B cell (primary cell): ENCODE results near the gene PLSCR3. TPM values are rescaled to one million over a fixed set of nuclear protein-coding genes. Genes with fewer than 3 reads are reported as not detected.

Experiments used
- ATAC-seq: fragments of 200-7000 bp; cut with Tn5 transposase; one replicate; pipeline ENCODE4 v1.10.0; 2021; ENCODE audit warnings: low read depth, mild to moderate bottlenecking, moderate number of reproducible peaks, moderate library complexity
- CTCF ChIA-PET: fragments of 350-600 bp; sonication (Branson Sonifier 250); formaldehyde crosslinking; loops from one replicate; lab custom pipeline; 2021; ENCODE audit warnings: antibody characterized with exemption, inconsistent platforms; lab: Charles Lee
- POLR2A ChIA-PET: fragments of 350-600 bp; sonication (Branson Sonifier 250); formaldehyde crosslinking; loops from one replicate; lab custom pipeline; 2021; ENCODE audit warnings: antibody characterized with exemption; lab: Charles Lee
- DNase-seq: peaks from one replicate; pipeline ENCODE4 v3.0.0; 2013
- H2AFZ ChIP-seq: 2 replicates; pipeline ENCODE4 v1.6.1; 2012; ENCODE audit warnings: mild to moderate bottlenecking, low read depth, low read length; ENCODE audit not compliant: insufficient read depth, poor library complexity, severe bottlenecking
- H3K27ac ChIP-seq, 2 donors: 1 replicate in 1 of 2; 2 replicates in 1 of 2; pipeline ENCODE4 v1.5.1; 2012 to 2013; ENCODE audit warnings: low read length in 2 of 2, mild to moderate bottlenecking in 2 of 2, moderate library complexity in 1 of 2
- H3K27me3 ChIP-seq, 4 experiments: fragments of 200-600 bp in 1 of 4; sonication (generic) in 1 of 4; replicated peaks in 1 of 4; 1 replicate in 2 of 4; 2 replicates in 2 of 4; pipeline versions ENCODE4 v1.6.1 to v1.7.0; 2013 to 2016; ENCODE audit warnings: low read length in 3 of 4, mild to moderate bottlenecking in 2 of 4, mixed read lengths in 1 of 4, moderate library complexity in 1 of 4; ENCODE audit not compliant: insufficient read depth in 4 of 4, control insufficient read depth in 3 of 4; ENCODE audit errors: control extremely low read depth in 1 of 4
- H3K36me3 ChIP-seq, 2 experiments: replicated peaks in 1 of 2; 1 replicate in 1 of 2; 2 replicates in 1 of 2; pipeline versions ENCODE4 v1.6.1 to v1.7.1; 2013; ENCODE audit warnings: low read length in 1 of 2; ENCODE audit not compliant: insufficient read depth in 2 of 2, control insufficient read depth in 1 of 2; ENCODE audit errors: control extremely low read depth in 1 of 2, extremely low read depth in 1 of 2
- H3K4me1 ChIP-seq, 2 donors: fragments of 200-600 bp in 1 of 2; sonication (generic) in 1 of 2; 1 replicate in 1 of 2; 2 replicates in 1 of 2; pipeline versions ENCODE4 v1.5.1 to v1.6.1; 2013 to 2017; ENCODE audit warnings: low read length in 2 of 2; ENCODE audit not compliant: control insufficient read depth in 2 of 2, insufficient read depth in 2 of 2
- H3K4me2 ChIP-seq: replicated peaks from 2 replicates; pipeline ENCODE3; 2012; ENCODE audit warnings: mild to moderate bottlenecking, low read depth, low read length; ENCODE audit not compliant: poor library complexity, severe bottlenecking
- H3K4me3 ChIP-seq, 5 experiments: fragments of 200-600 bp in 1 of 5; sonication (generic) in 1 of 5; 1 replicate in 3 of 5; 2 replicates in 2 of 5; pipeline versions ENCODE4 v1.5.1 to v1.7.0; 2011 to 2016; ENCODE audit warnings: low read length in 4 of 5, mild to moderate bottlenecking in 4 of 5, low read depth in 2 of 5, control low read depth in 1 of 5, moderate library complexity in 1 of 5; ENCODE audit not compliant: insufficient read depth in 1 of 5; ENCODE audit errors: control extremely low read depth in 1 of 5, extremely low read depth in 1 of 5
- H3K79me2 ChIP-seq: fragments of 200-600 bp; sonication (generic); one replicate; pipeline ENCODE4 v1.6.0; 2016; ENCODE audit warnings: low read length; ENCODE audit not compliant: control insufficient read depth, insufficient read depth
- H3K9ac ChIP-seq: fragments of 200-600 bp; sonication (generic); 2 replicates; pipeline ENCODE4 v1.6.1; 2017; ENCODE audit warnings: mild to moderate bottlenecking, low read length, moderate library complexity
- H3K9me3 ChIP-seq, 3 donors: one replicate each; pipeline versions ENCODE4 v1.6.1 to v1.7.1; 2013; ENCODE audit warnings: low read length in 2 of 3; ENCODE audit not compliant: control insufficient read depth in 2 of 3, insufficient read depth in 1 of 3; ENCODE audit errors: control extremely low read depth in 1 of 3
- H4K20me1 ChIP-seq: 2 replicates; pipeline ENCODE4 v1.6.0; 2012; ENCODE audit warnings: mild to moderate bottlenecking, low read length; ENCODE audit not compliant: insufficient read depth, control insufficient read depth, poor library complexity, severe bottlenecking
- H3K27ac Mint-ChIP-seq: one replicate; pipeline ENCODE4 v1.8.0; 2021; ENCODE audit warnings: mixed read lengths
- H3K27me3 Mint-ChIP-seq: one replicate; pipeline ENCODE4 v1.8.0; 2021; ENCODE audit warnings: mixed read lengths
- H3K4me1 Mint-ChIP-seq: one replicate; pipeline ENCODE4 v1.8.0; 2021; ENCODE audit warnings: mixed read lengths
- H3K4me3 Mint-ChIP-seq: one replicate; pipeline ENCODE4 v1.8.0; 2021; ENCODE audit warnings: mixed read lengths
- H3K9me3 Mint-ChIP-seq: one replicate; pipeline ENCODE4 v1.8.0; 2022; ENCODE audit warnings: mixed read lengths; ENCODE audit not compliant: insufficient read depth
- EZH2 ChIP-seq: IDR thresholded peaks from 2 replicates; pipeline ENCODE4 v1.6.1; 2012; ENCODE audit warnings: borderline replicate concordance, low read depth, mild to moderate bottlenecking, moderate library complexity, low read length; ENCODE audit not compliant: insufficient read depth, poor library complexity, severe bottlenecking
- WGBS: methylation state at CpG from one replicate; pipeline ENCODE4 v1.1.5; 2013; ENCODE audit warnings: missing lambda C conversion rate; ENCODE audit not compliant: insufficient coverage; 5-methylcytosine and 5-hydroxymethylcytosine counted together
- intact Hi-C: fragments of 100-400 bp; cut with micrococcal nuclease; formaldehyde crosslinking; loops from one replicate; pipeline ENCODE4 v1.10.0; 2022
- polyA plus RNA-seq: library from polyadenylated mRNA; depleted of rRNA; stranded (reverse); fragments of >200 nt; gene quantifications from 2 replicates; pipeline ENCODE4 v1.2.3, GENCODE V29; 2012
- total RNA-seq, 2 donors: library from RNA; stranded (reverse); fragments of 120-200 nt in 1 of 2; gene quantifications; 1 replicate in 1 of 2; 2 replicates in 1 of 2; pipeline versions ENCODE4 v1.2.3 to v1.2.4, GENCODE V29; 2013 to 2022
- TF ChIP-seq, protein P1 (sequence below): fragments of 200-600 bp; IDR thresholded peaks from one replicate; pipeline ENCODE4 v1.8.0; 2022; ENCODE audit warnings: antibody characterized with exemption, mild to moderate bottlenecking

PLSCR3 gene
- total and polyA plus RNA-seq, 2 donors (not counting 1 experiment from before 2014, with no cell fraction given): 31.6 to 122 TPM

DNA sequence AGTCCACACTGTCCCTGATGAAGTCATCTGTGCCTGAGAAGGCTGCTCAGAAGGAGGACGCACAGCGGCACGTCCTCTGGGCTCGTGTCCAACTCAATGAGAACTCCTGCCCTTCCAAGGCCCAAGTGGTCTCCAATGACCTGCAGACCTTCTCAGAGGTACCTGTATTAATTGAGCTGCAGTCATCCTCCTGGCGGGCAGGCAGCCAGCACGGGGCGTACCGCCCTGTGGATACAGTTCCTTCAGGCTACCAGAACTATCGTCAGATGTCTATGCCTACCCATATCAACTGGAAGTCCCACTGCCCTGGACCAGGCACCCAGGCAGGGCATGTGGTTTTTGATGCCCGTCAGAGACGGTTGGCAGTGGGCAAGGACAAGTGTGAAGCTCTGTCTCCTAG lies 38.0 kb upstream of the PLSCR3 start:
- ATAC-seq (no peak), DNase-seq (no peak)
- no peak overlapping the region for H3K4me3 ChIP-seq
- TF ChIP-seq, protein P1, sequence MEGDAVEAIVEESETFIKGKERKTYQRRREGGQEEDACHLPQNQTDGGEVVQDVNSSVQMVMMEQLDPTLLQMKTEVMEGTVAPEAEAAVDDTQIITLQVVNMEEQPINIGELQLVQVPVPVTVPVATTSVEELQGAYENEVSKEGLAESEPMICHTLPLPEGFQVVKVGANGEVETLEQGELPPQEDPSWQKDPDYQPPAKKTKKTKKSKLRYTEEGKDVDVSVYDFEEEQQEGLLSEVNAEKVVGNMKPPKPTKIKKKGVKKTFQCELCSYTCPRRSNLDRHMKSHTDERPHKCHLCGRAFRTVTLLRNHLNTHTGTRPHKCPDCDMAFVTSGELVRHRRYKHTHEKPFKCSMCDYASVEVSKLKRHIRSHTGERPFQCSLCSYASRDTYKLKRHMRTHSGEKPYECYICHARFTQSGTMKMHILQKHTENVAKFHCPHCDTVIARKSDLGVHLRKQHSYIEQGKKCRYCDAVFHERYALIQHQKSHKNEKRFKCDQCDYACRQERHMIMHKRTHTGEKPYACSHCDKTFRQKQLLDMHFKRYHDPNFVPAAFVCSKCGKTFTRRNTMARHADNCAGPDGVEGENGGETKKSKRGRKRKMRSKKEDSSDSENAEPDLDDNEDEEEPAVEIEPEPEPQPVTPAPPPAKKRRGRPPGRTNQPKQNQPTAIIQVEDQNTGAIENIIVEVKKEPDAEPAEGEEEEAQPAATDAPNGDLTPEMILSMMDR: no peak
- no peak for TF ChIP-seq EZH2
- no peak overlapping the region for H3K4me2 ChIP-seq
- peaks cover 17% of the 10 kb centered on the region for H3K4me1 Mint-ChIP-seq
- 96% methylated on average over 11 of the region's 11 CpGs for WGBS
- H3K27ac Mint-ChIP-seq: no peak overlapping the region
- no peaks in the 10 kb centered on the region for H3K36me3 ChIP-seq
- H3K9ac ChIP-seq: no peak overlapping the region
- no peak overlapping the region for H3K4me3 Mint-ChIP-seq
- intact Hi-C loops: no loop called here
- ChIA-PET CTCF (interaction anchor here (0.6 to 1.4 kb wide), 2 partner anchors 129 to 136 kb away, joined by 3 to 4 read pairs; no protein-coding TSS in a partner anchor), POLR2A (interaction anchor here (0.6 kb wide), 1 partner anchor 14 kb away, joined by 6 read pairs; no protein-coding TSS in a partner anchor)
- peaks cover 11 to 16% of the 10 kb centered on the region in 2 donors for H3K4me1 ChIP-seq
- no peak overlapping the region for H3K27ac ChIP-seq
- peaks cover 8% of the 10 kb centered on the region for H3K79me2 ChIP-seq
- peaks cover 13% of the 10 kb centered on the region for H4K20me1 ChIP-seq
- no peak overlapping the region for H2AFZ ChIP-seq
- H3K27me3 Mint-ChIP-seq: no peaks in the 10 kb centered on the region
- H3K27me3 ChIP-seq: no peaks in the 10 kb centered on the region
- no peaks in the 10 kb centered on the region for H3K9me3 Mint-ChIP-seq
- peaks cover 0 to 13% (median 0%) of the 10 kb centered on the region in 3 donors for H3K9me3 ChIP-seq

DNA sequence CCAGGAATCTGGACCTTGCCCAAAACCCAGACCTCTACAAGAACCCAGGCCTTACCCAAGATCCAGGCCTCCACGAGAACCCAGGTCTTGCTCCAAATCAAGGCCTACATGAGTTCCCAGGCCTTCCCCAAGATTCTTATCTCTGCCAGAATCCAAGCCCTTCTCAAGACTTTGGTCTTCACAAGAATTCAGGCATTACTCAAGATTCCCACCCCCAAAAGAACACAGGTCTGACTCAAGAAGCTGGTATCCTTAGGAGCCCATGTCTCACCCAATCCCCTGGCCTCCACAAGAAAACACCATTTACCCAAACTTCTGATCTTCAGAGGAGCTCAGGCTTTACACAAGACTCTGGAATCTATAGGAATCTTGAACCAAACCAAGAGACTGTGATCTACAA lies 36.9 kb upstream of the PLSCR3 start:
- H3K4me1 ChIP-seq: peaks cover 2 to 7% of the 10 kb centered on the region in 2 donors
- no peak overlapping the region for H3K4me3 ChIP-seq
- no peaks in the 10 kb centered on the region for H3K36me3 ChIP-seq
- H3K9me3 ChIP-seq: peaks cover 0 to 3% (median 0%) of the 10 kb centered on the region in 3 donors
- no peak for DNase-seq
- no peaks in the 10 kb centered on the region for H3K9me3 Mint-ChIP-seq
- peaks cover 3% of the 10 kb centered on the region for H3K79me2 ChIP-seq
- H3K27ac ChIP-seq: no peak overlapping the region
- no peaks in the 10 kb centered on the region for H3K27me3 ChIP-seq
- ChIA-PET CTCF (no interaction called here), POLR2A (interaction anchor here (0.5 kb wide), 1 partner anchor 50 kb away, joined by 5 read pairs; the partner anchor contains the start of gene SLC35G6)
- intact Hi-C loops: no loop called here
- no peak for TF ChIP-seq EZH2
- TF ChIP-seq, protein P1: no peak
- peaks cover under 1% of the 10 kb centered on the region for H3K27me3 Mint-ChIP-seq
- 78% methylated on average over 1 of the region's 1 CpG for WGBS
- peaks cover 10% of the 10 kb centered on the region for H3K4me1 Mint-ChIP-seq
- ATAC-seq: no peak
- H3K4me3 Mint-ChIP-seq: no peak overlapping the region
- H4K20me1 ChIP-seq: peaks cover 3% of the 10 kb centered on the region
- no peak overlapping the region for H3K9ac ChIP-seq
- H2AFZ ChIP-seq: no peak overlapping the region
- no peak overlapping the region for H3K27ac Mint-ChIP-seq
- no peak overlapping the region for H3K4me2 ChIP-seq
